ENCODE results near the gene SPON1. TPM values are rescaled to one million over a fixed set of nuclear protein-coding genes. Genes with fewer than 3 reads are reported as not detected.

Gene SPON1
- total RNA-seq, 4 donors from 2014 or later: 58.5 to 344 (median 105) TPM

GRCh38 chr11:14119357-14119756, 156.8 kb downstream of the SPON1 start:
- TF ChIP-seq CTCF (IDR thresholded peaks at IDR 0.05; ENCODE audit: low read depth): no peak

DNA sequence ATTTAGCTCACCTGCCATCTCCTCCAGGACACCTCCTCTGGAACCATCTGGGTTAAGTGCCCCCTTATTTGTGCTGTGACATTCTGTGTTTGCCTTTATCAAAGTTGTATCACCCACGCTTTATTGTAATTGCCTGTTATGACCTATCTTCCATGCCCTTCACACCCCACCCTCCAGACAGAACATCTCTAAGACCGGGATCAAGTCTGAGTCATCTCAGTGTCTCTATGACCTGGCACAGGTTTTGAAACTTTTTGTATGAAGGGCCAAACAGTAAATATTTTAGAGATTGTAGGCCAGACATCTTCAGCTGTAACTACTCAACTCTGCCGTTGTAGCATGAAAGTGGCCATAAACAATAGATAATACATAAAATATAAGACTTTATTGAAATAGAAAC, 161.8 kb downstream of the SPON1 start:
- no peak for TF ChIP-seq CTCF (IDR thresholded peaks at IDR 0.05; ENCODE audit: low read depth)

- no peak for TF ChIP-seq CTCF (IDR thresholded peaks at IDR 0.05; ENCODE audit: low read depth)
These were observed 162.4 kb downstream of the SPON1 start for GRCh38 chr11:14124886-14125285.

- TF ChIP-seq CTCF (IDR thresholded peaks at IDR 0.05; ENCODE audit: low read depth): no peak
These were observed 163.0 kb downstream of the SPON1 start for GRCh38 chr11:14125529-14125928.

GRCh38 chr11:14127679-14128078, 165.2 kb downstream of the SPON1 start:
- no peak for TF ChIP-seq CTCF (IDR thresholded peaks at IDR 0.05; ENCODE audit: low read depth)

GRCh38 chr11:14132312-14132711, 169.8 kb downstream of the SPON1 start:
- no peak for TF ChIP-seq CTCF (IDR thresholded peaks at IDR 0.05; ENCODE audit: low read depth)

DNA sequence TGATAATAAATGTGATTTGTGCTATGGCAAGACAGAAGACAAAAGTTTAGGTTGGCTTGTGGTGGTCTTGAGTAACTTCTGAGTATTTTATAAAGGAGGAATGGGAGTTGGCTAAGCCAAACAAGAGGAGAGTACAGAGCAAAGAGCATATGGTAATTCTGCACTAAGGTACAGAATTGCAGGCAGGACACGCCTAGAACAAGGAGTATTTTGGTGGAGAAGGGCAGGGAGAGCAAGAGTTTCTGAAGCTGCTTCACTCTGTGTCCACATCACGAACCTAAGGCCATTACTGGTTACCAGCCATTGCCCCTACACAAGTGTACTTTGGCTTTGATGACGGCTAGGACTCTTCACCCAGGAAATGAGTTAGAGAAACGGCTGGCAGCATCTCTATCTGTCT, 170.9 kb downstream of the SPON1 start:
- TF ChIP-seq CTCF (IDR thresholded peaks at IDR 0.05; ENCODE audit: low read depth): no peak

Data from subcutaneous adipose tissue (tissue), 4 donors.